ENCODE measurements around the gene TTC9C.
"Not testable (repeated sequence)": the region's sequence is repeated elsewhere in the genome, so short reads cannot be mapped to it uniquely, and the experiment has no call there.

TTC9C gene

DNA sequence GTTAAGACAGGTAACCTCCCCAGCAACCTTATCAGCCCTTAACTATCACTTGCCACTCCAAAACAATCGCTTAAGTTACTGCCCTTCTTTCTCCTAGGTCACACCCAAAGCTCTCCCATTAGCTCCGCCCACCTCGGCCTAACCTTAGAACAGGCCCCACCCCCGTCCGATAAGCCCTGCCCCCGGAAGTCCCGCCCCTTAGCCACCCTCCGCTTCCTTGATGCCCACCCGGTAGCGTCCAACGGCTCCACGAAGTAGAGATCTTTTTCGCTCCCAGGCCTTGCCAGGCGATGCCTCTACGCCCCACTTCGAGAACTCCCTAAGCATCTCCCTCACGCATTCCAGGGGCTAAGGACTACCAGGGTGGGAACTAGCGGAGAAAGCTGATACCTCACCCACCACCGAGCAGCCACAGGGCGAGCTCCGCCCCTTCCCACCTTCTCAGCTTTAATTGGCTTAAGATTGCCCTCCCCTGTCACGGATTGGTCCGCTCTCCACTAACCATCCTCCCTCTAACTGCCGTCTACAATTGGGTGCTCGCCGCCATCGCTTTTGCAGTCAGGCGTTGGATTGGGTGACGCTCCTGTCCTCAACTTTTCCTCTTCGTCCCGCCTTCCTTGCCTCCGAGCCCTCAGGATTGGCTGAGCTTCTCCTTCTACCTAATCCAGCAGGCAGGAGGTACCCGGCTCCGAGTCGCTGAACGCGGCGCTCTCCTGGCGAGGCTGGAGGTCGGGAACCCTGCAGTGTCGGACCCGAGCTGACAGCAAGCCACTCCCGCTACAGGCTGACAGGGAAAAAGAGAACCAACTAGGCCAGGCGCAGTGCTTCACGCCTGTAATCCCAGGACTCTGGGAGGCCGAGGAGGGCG lies 25.7 kb downstream of the TTC9C start, which contains the start of gene ZBTB3:
TSS of gene ZBTB3 (minus strand) at position 425 of the 868 bp plus-strand sequence. CDS start 496 bp downstream, outside the sequence.
- peaks cover 9% of the 10 kb centered on the region for H3K36me3 Mint-ChIP-seq (ENCODE audit: low read depth)

DNA sequence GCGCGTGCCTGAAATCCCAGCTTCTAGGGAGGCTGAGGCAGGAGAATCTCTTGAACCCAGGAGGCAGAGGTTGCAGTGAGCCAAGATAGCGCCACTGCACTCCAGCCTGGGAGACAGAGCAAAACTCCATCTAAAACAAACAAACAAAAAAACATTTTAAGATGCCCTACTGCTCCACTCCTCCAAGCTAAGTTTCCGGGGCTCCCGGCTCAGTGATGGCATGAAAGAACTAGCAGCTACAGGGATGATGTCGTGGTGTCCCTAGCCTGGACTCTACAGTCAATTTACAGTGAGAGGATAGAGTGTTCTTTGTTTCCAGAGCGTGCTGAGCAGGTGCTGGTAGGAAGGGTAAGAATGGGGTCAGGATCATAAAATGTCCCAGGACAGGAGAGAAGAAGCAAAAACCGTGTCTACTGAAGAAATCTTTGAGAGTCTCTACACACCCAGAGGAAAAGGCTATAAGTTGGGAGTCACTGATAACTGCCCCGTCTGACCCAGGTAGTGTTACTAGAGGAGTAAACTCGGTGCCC lies 26.9 kb downstream of the TTC9C start:
- H3K36me3 Mint-ChIP-seq (ENCODE audit: low read depth), result peaks cover 4% of the 10 kb centered on the region
- H3K4me1 Mint-ChIP-seq, result peaks cover 22% of the 10 kb centered on the region
- TF ChIP-seq, protein P1, sequence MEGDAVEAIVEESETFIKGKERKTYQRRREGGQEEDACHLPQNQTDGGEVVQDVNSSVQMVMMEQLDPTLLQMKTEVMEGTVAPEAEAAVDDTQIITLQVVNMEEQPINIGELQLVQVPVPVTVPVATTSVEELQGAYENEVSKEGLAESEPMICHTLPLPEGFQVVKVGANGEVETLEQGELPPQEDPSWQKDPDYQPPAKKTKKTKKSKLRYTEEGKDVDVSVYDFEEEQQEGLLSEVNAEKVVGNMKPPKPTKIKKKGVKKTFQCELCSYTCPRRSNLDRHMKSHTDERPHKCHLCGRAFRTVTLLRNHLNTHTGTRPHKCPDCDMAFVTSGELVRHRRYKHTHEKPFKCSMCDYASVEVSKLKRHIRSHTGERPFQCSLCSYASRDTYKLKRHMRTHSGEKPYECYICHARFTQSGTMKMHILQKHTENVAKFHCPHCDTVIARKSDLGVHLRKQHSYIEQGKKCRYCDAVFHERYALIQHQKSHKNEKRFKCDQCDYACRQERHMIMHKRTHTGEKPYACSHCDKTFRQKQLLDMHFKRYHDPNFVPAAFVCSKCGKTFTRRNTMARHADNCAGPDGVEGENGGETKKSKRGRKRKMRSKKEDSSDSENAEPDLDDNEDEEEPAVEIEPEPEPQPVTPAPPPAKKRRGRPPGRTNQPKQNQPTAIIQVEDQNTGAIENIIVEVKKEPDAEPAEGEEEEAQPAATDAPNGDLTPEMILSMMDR (IDR thresholded peaks at IDR 0.05), result no peak
- peak overlapping the region; percentile 15 for H3K27ac Mint-ChIP-seq
- H3K9me3 Mint-ChIP-seq, result no peaks in the 10 kb centered on the region
- H3K4me3 Mint-ChIP-seq, result peak overlapping the region; percentile 12
- DNase-seq, result no peak
- no peaks in the 10 kb centered on the region for H3K27me3 Mint-ChIP-seq (ENCODE audit: low read depth, poor library complexity)

More for the DNA sequence above, 25.7 kb downstream of the TTC9C start, which contains the start of gene ZBTB3:
- DNase-seq, result peak; percentile 94
- H3K9me3 Mint-ChIP-seq, result no peaks in the 10 kb centered on the region
- H3K4me3 Mint-ChIP-seq, result peak within 1 kb of the TSS; percentile 98
- H3K4me1 Mint-ChIP-seq, result peaks cover 28% of the 10 kb centered on the region
- H3K27me3 Mint-ChIP-seq (ENCODE audit: low read depth, poor library complexity), result no peaks in the 10 kb centered on the region
- H3K27ac Mint-ChIP-seq, result peak within 1 kb of the TSS; percentile 97
- TF ChIP-seq, protein P1 (IDR thresholded peaks at IDR 0.05), result no peak

DNA sequence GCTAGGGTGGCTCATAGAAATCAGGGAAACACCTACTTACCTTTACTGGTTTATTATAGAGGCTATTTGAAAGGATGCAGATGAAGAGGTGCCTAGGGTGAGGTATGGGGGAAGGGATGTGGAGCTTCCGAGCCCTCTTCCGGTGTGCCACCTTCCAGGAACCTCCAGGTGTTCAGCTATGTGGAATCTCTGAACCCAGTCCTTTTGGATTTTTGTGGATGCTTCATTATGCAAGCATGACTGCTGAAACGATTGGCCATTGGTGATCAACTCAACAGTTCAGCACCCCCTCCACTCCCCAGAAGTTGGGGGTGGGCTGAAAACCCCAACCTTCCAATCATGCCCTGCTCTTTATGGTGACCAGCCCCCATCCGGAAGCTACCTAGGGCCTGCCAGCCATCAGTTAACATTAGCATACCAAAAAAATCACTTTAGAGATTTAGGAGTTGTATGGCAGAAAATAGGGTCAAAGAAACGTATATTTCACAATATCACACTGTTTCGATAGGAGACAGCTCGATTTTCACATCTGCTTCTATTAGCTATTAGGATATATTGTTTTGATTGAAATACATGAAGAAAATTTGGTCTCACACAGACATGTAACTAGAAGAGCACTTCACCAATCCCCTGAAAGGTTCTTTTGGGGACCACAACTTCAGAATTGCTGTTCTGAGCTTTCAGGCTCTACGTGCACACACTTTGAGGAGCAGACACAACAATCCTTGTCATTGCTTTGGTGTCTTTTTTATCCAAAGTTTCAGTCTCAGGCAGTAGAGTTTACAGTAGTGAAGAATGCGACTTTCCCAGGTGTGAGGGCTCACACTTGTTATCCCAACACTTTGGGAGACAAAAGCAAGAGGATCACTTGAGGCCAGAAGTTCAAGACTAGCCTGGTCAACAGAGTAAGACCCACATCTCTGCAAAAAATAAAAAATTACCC lies 29.8 kb downstream of the TTC9C start:
- Mint-ChIP-seq H3K9me3 (no peaks in the 10 kb centered on the region), H3K4me1 (peaks cover 31% of the 10 kb centered on the region), H3K27me3 (ENCODE audit: low read depth, poor library complexity) (no peaks in the 10 kb centered on the region), H3K4me3 (no peak overlapping the region), H3K36me3 (ENCODE audit: low read depth) (peaks cover 5% of the 10 kb centered on the region), H3K27ac (no peak overlapping the region)
- TF ChIP-seq, protein P1 (IDR thresholded peaks at IDR 0.05), result no peak
- DNase-seq, result no peak

DNA sequence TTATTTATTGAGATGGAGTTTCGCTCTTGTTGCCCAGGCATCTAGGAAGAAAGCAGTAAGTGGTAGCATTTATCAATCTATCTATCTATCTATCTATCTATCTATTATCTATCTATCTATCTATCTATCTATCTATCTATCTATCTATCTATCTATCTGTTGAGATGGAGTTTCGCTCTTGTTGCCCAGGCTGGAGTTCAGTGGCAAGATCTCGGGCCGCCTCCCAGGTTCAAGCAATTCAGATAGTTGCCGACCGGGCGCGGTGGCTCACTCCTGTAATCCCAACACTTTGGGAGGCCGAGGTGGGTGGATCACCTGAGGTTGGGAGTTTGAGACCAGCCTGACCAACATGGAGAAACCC lies 32.6 kb downstream of the TTC9C start:
- not testable (repeated sequence) for DNase-seq; H3K27ac Mint-ChIP-seq; H3K27me3 Mint-ChIP-seq (ENCODE audit: low read depth, poor library complexity); H3K9me3 Mint-ChIP-seq
- Mint-ChIP-seq H3K4me3 (peak overlapping the region; percentile 96), H3K4me1 (peaks cover 18% of the 10 kb centered on the region), H3K36me3 (ENCODE audit: low read depth) (peaks cover 19% of the 10 kb centered on the region)

DNA sequence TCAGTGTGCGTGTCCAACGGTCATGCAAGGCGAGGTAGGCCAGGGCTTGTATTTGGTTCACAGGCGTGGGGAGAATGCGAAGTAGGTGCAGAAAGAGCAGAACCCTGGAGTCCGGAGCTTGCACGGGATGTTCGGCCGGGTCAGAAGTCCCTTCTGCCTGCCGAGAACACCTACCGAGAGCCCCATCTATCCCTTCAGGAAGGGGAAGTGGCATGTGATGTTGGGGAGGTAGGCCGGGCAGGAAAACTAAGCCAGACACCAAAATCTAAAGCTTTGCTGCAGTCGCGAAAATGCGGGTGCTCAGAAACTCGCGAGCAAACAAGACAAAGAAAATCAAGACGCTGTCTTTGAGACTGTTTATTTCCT lies 42.5 kb downstream of the TTC9C start:
- Mint-ChIP-seq H3K4me3 (peak overlapping the region; percentile 86), H3K36me3 (ENCODE audit: low read depth) (peaks cover 19% of the 10 kb centered on the region), H3K27me3 (ENCODE audit: low read depth, poor library complexity) (peaks cover 3% of the 10 kb centered on the region), H3K4me1 (peaks cover 31% of the 10 kb centered on the region), H3K27ac (peak overlapping the region; percentile 99), H3K9me3 (no peaks in the 10 kb centered on the region)
- peak; percentile 24 for DNase-seq
- TF ChIP-seq, protein P1 (IDR thresholded peaks at IDR 0.05), result no peak
